Caco-2 (cell line): ENCODE results near the gene EIF2A. TPM values are rescaled to one million over a fixed set of nuclear protein-coding genes. Genes with fewer than 3 reads are reported as not detected.

Experiments used
- BruUV-seq: library from RNA; stranded (reverse); fragments of 400-500 nt; replicated peaks from 2 replicates; lab custom pipeline; 2021; lab: Mats Ljungman, UMichigan
- CTCF ChIA-PET: fragments of 300-600 bp; sonication (Branson Sonifier 250); formaldehyde crosslinking; loops from one replicate; lab custom pipeline; 2022; ENCODE audit warnings: antibody characterized with exemption; lab: Charles Lee
- POLR2A ChIA-PET: fragments of 300-600 bp; sonication (Branson Sonifier 250); formaldehyde crosslinking; loops from one replicate; lab custom pipeline; 2022; ENCODE audit warnings: antibody characterized with exemption; lab: Charles Lee
- DNase-seq, 2 experiments: peaks; one replicate each; pipeline versions ENCODE4 v3.0.0 to v3.0.0-alpha.2; 2020 to 2022
- H3K27me3 ChIP-seq: replicated peaks from 2 replicates; pipeline ENCODE4 v1.6.0; 2011; ENCODE audit warnings: low read length; ENCODE audit not compliant: control insufficient read depth, insufficient read depth
- H3K36me3 ChIP-seq: 2 replicates; pipeline ENCODE4 v1.5.1; 2011; ENCODE audit warnings: low read length; ENCODE audit not compliant: control insufficient read depth, insufficient read depth
- H3K4me1 ChIP-seq: fragments of 250-450 bp; sonication (Bioruptor Pico); 2 replicates; pipeline ENCODE4 v1.5.1; 2020; ENCODE audit warnings: mild to moderate bottlenecking
- H3K4me3 ChIP-seq: 2 replicates; pipeline ENCODE4 v1.5.1; 2011; ENCODE audit warnings: low read depth, mild to moderate bottlenecking, control low read depth, low read length
- H3K9me3 ChIP-seq: fragments of 250-450 bp; sonication (Bioruptor Pico); 2 replicates; pipeline ENCODE4 v1.5.1; 2020; ENCODE audit warnings: mild to moderate bottlenecking, moderate library complexity
- H3K27ac Mint-ChIP-seq: one replicate; pipeline ENCODE4 v1.8.0; 2022; ENCODE audit warnings: mixed read lengths; ENCODE audit not compliant: unreplicated experiment
- H3K27me3 Mint-ChIP-seq: one replicate; pipeline ENCODE4 v1.8.0; 2022; ENCODE audit warnings: mixed read lengths; ENCODE audit not compliant: insufficient read depth, unreplicated experiment
- H3K36me3 Mint-ChIP-seq: one replicate; pipeline ENCODE4 v1.8.0; 2022; ENCODE audit warnings: mild to moderate bottlenecking, mixed read lengths; ENCODE audit not compliant: insufficient read depth, unreplicated experiment
- H3K4me1 Mint-ChIP-seq: one replicate; pipeline ENCODE4 v1.8.0; 2022; ENCODE audit warnings: low read depth, mixed read lengths; ENCODE audit not compliant: unreplicated experiment
- H3K4me3 Mint-ChIP-seq: one replicate; pipeline ENCODE4 v1.8.0; 2022; ENCODE audit warnings: mild to moderate bottlenecking, moderate library complexity, mixed read lengths; ENCODE audit not compliant: unreplicated experiment
- H3K9me3 Mint-ChIP-seq: one replicate; pipeline ENCODE4 v1.8.0; 2022; ENCODE audit warnings: mixed read lengths; ENCODE audit not compliant: unreplicated experiment
- CTCF ChIP-seq, 2 experiments: fragments of 200-600 bp in 1 of 2; IDR thresholded peaks; 1 replicate in 1 of 2; 2 replicates in 1 of 2; pipeline versions ENCODE4 v1.5.1 to v1.8.0; 2011 to 2022; ENCODE audit warnings: antibody characterized with exemption in 1 of 2, control low read depth in 1 of 2, inconsistent platforms in 1 of 2, low read depth in 1 of 2, low read length in 1 of 2, mild to moderate bottlenecking in 1 of 2, moderate library complexity in 1 of 2; ENCODE audit not compliant: insufficient read depth in 1 of 2, severe bottlenecking in 1 of 2, unreplicated experiment in 1 of 2
- intact Hi-C: fragments of 100-400 bp; cut with micrococcal nuclease; formaldehyde crosslinking; loops from one replicate; pipeline ENCODE4 v1.10.0; 2022; ENCODE audit not compliant: unreplicated experiment
- total RNA-seq: library from RNA; stranded (reverse); gene quantifications from 2 replicates; pipeline ENCODE4 v1.2.3, GENCODE V29; 2022

The EIF2A gene
- total RNA-seq, 1 experiment from 2014 or later: 97.1 TPM

- H3K36me3 Mint-ChIP-seq: peaks cover 46% of the 10 kb centered on the region
- POLR2A ChIA-PET: no interaction called here
Measured at GRCh38 chr3:150610785-150611184, 64.2 kb downstream of the EIF2A start.

DNA sequence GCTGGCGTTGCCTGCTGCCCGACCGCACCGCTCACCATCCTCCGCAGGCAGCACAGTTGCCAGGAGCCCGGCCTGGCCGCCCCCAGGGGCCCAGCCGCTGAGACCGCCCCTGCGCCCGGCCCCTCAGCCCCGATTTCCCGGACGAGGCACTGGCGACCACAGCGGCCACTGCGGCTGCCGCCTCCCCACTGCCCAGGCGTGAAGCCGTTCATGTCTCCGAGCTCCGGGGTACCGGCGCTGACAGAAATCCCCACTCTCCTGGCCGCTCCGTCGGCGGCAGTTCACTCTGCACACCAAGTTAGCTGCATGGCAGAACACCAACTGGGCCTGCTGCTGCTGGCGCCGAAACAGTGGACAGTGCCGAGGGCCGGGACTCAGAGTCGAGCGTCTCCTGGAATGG is 65.1 kb downstream of the EIF2A start:
- POLR2A ChIA-PET: no interaction called here
- H3K9me3 ChIP-seq: 0 out of 2 replicates have a peak, but pooled peaks cover 3% of the 10 kb centered on the region
- H3K4me3 ChIP-seq: no peak overlapping the region
- Mint-ChIP-seq H3K4me3 (no peak overlapping the region), H3K9me3 (peaks cover 10% of the 10 kb centered on the region), H3K27ac (no peak overlapping the region), H3K27me3 (no peaks in the 10 kb centered on the region), H3K4me1 (peaks cover 7% of the 10 kb centered on the region), H3K36me3 (peaks cover 37% of the 10 kb centered on the region)
- H3K4me1 ChIP-seq: peaks cover 10% of the 10 kb centered on the region; the same call in 1 of the 2 replicates
- no peaks in the 10 kb centered on the region for H3K27me3 ChIP-seq
- BruUV-seq: no TSS peak
- no peaks in the 10 kb centered on the region for H3K36me3 ChIP-seq
- no peak for DNase-seq
- TF ChIP-seq CTCF (IDR thresholded peaks at IDR 0.05; ENCODE audit: insufficient read depth in 1 of 2, low read depth in 1 of 2, low read length in 1 of 2, severe bottlenecking in 1 of 2, unreplicated experiment in 1 of 2): no peak
- CTCF ChIA-PET: no interaction called here
- intact Hi-C loops: no loop called here

More at GRCh38 chr3:150610785-150611184, 64.2 kb downstream of the EIF2A start:
- peaks cover 10% of the 10 kb centered on the region; the same call in 1 of the 2 replicates for H3K4me1 ChIP-seq
- peaks cover 7% of the 10 kb centered on the region for H3K4me1 Mint-ChIP-seq
- H3K27me3 Mint-ChIP-seq: no peaks in the 10 kb centered on the region
- H3K36me3 ChIP-seq: no peaks in the 10 kb centered on the region
- H3K4me3 Mint-ChIP-seq: no peak overlapping the region
- CTCF ChIA-PET: interaction anchor here (0.6 kb wide), 1 partner anchor 462 kb away, joined by 3 read pairs; no protein-coding TSS in a partner anchor
- no TSS peak for BruUV-seq
- peaks cover 10% of the 10 kb centered on the region for H3K9me3 Mint-ChIP-seq
- no peak for TF ChIP-seq CTCF (IDR thresholded peaks at IDR 0.05; ENCODE audit: insufficient read depth in 1 of 2, low read depth in 1 of 2, low read length in 1 of 2, severe bottlenecking in 1 of 2, unreplicated experiment in 1 of 2)
- intact Hi-C loops: no loop called here
- DNase-seq: no peak
- H3K27me3 ChIP-seq: no peaks in the 10 kb centered on the region
- H3K27ac Mint-ChIP-seq: no peak overlapping the region
- H3K9me3 ChIP-seq: 0 out of 2 replicates have a peak, but pooled peaks cover 3% of the 10 kb centered on the region
- H3K4me3 ChIP-seq: no peak overlapping the region

DNA sequence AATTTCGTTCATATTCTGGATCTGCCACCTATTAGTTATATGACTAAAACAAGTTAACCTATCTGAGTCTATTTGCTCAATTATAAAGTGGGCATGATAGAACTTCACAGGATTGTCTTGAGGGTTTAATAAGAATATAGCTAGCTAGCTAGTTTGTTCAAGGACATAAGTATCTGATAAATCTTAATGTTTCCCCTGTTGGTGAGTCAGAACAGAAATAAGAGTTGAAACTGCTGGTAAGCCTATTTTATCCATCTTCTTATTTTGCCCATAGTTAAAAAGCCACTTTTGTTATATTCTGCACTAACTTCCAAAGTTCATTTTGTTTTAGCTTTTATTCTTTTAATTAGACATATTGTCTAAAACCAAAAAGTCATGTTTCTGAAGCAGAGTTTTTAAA is 65.9 kb downstream of the EIF2A start:
- Histone ChIP-seq H3K27me3 (no peaks in the 10 kb centered on the region), H3K4me3 (no peak overlapping the region), H3K36me3 (no peaks in the 10 kb centered on the region), H3K9me3 (0 out of 2 replicates have a peak, but pooled peaks cover 3% of the 10 kb centered on the region), H3K4me1 (peaks cover 2% of the 10 kb centered on the region; the same call in 1 of the 2 replicates)
- H3K4me3 Mint-ChIP-seq: no peak overlapping the region
- peaks cover 33% of the 10 kb centered on the region for H3K36me3 Mint-ChIP-seq
- DNase-seq: no peak
- no TSS peak for BruUV-seq
- POLR2A ChIA-PET: no interaction called here
- peaks cover 6% of the 10 kb centered on the region for H3K4me1 Mint-ChIP-seq
- H3K9me3 Mint-ChIP-seq: peaks cover 10% of the 10 kb centered on the region
- CTCF ChIA-PET: no interaction called here
- no peak overlapping the region for H3K27ac Mint-ChIP-seq
- no peak for TF ChIP-seq CTCF (IDR thresholded peaks at IDR 0.05; ENCODE audit: insufficient read depth in 1 of 2, low read depth in 1 of 2, low read length in 1 of 2, severe bottlenecking in 1 of 2, unreplicated experiment in 1 of 2)
- no peaks in the 10 kb centered on the region for H3K27me3 Mint-ChIP-seq
- intact Hi-C loops: no loop called here
